Neural cell (in vitro differentiated cells): ENCODE measurements around the gene CRIP1. TPM values are rescaled to one million over a fixed set of nuclear protein-coding genes. Genes with fewer than 3 reads are reported as not detected.

Experiments
- H2AFZ ChIP-seq: fragments of 200-600, 300-800 bp; sonication (generic), shearing (Covaris generic); 2 replicates; pipeline ENCODE4 v1.6.0; 2014; ENCODE audit warnings: low read depth, mild to moderate bottlenecking, antibody characterized with exemption, low read length, moderate library complexity
- H3F3A ChIP-seq: fragments of 200-600 bp; shearing (Covaris generic); 2 replicates; pipeline ENCODE4 v1.6.1; 2016; ENCODE audit warnings: mild to moderate bottlenecking, moderate library complexity, mixed read lengths, antibody characterized with exemption, low read length; ENCODE audit not compliant: insufficient read depth, poor library complexity, severe bottlenecking
- H3K27ac ChIP-seq: fragments of 200-600, 300-800 bp; sonication (generic), shearing (Covaris generic); 2 replicates; pipeline ENCODE4 v1.5.1; 2014; ENCODE audit warnings: mild to moderate bottlenecking, low read length, moderate library complexity
- H3K27me3 ChIP-seq: fragments of 300-800, 200-600 bp; sonication (generic), shearing (Covaris generic); 2 replicates; pipeline ENCODE4 v1.6.0; 2014; ENCODE audit warnings: mild to moderate bottlenecking, low read depth, low read length, moderate library complexity; ENCODE audit not compliant: insufficient read depth
- H3K36me3 ChIP-seq: fragments of 300-800, 200-600 bp; sonication (generic), shearing (Covaris generic); 2 replicates; pipeline ENCODE4 v1.5.1; 2014; ENCODE audit warnings: mild to moderate bottlenecking, antibody characterized with exemption, low read length, moderate library complexity; ENCODE audit not compliant: insufficient read depth
- H3K4me2 ChIP-seq: fragments of 300-800, 200-600 bp; sonication (generic), shearing (Covaris generic); 2 replicates; pipeline ENCODE4 v1.6.0; 2014; ENCODE audit warnings: mild to moderate bottlenecking, low read length
- H3K4me3 ChIP-seq: fragments of 300-800, 200-600 bp; sonication (generic), shearing (Covaris generic); 2 replicates; pipeline ENCODE4 v1.5.1; 2014; ENCODE audit warnings: mild to moderate bottlenecking, low read length, moderate library complexity
- H3K79me2 ChIP-seq: fragments of 200-600 bp; shearing (Covaris generic); replicated peaks from 2 replicates; pipeline ENCODE4 v1.6.0; 2014; ENCODE audit warnings: mild to moderate bottlenecking, low read length, moderate library complexity; ENCODE audit not compliant: insufficient read depth
- H3K9ac ChIP-seq: fragments of 300-800, 200-600 bp; sonication (generic), shearing (Covaris generic); 2 replicates; pipeline ENCODE4 v1.6.1; 2016; ENCODE audit warnings: mild to moderate bottlenecking, low read length, mixed read lengths
- H3K9me2 ChIP-seq: fragments of 200-600 bp; shearing (Covaris generic); 2 replicates; pipeline ENCODE4 v1.6.1; 2016; ENCODE audit warnings: mild to moderate bottlenecking, low read length, mixed read lengths; ENCODE audit not compliant: insufficient read depth
- H3K9me3 ChIP-seq: fragments of 200-600, 300-800 bp; sonication (generic), shearing (Covaris generic); 2 replicates; pipeline ENCODE4 v1.6.1; 2016; ENCODE audit warnings: mild to moderate bottlenecking, mixed run types, low read length, moderate library complexity, mixed read lengths
- H4K20me1 ChIP-seq: fragments of 200-600 bp; shearing (Covaris generic); 2 replicates; pipeline ENCODE4 v1.6.1; 2016; ENCODE audit warnings: mild to moderate bottlenecking, mixed run types; ENCODE audit not compliant: insufficient read depth
- EP300 ChIP-seq: fragments of 450-650 bp; conservative IDR thresholded peaks from 2 replicates; pipeline ENCODE4 v1.6.1; 2014; ENCODE audit warnings: antibody characterized with exemption, mild to moderate bottlenecking, moderate library complexity; ENCODE audit not compliant: poor library complexity, severe bottlenecking
- EZH2 ChIP-seq: fragments of 200-600, 300-800 bp; shearing (Covaris generic), sonication (generic); IDR thresholded peaks from 2 replicates; pipeline ENCODE4 v1.6.1; 2014; ENCODE audit warnings: antibody characterized with exemption, low read length, borderline replicate concordance, mild to moderate bottlenecking; ENCODE audit not compliant: insufficient read depth, poor library complexity, severe bottlenecking
- MXI1 ChIP-seq: fragments of 450-650 bp; conservative IDR thresholded peaks from 2 replicates; pipeline ENCODE4 v1.6.1; 2014; ENCODE audit warnings: antibody characterized with exemption, mild to moderate bottlenecking; ENCODE audit not compliant: poor library complexity, severe bottlenecking
- POLR2AphosphoS5 ChIP-seq: IDR thresholded peaks from 2 replicates; pipeline ENCODE4 v1.6.1; 2012
- RAD21 ChIP-seq: fragments of 450-650 bp; conservative IDR thresholded peaks from 2 replicates; pipeline ENCODE4 v1.6.1; 2014; ENCODE audit warnings: antibody characterized with exemption, mild to moderate bottlenecking, moderate library complexity
- SMC3 ChIP-seq: fragments of 450-650 bp; conservative IDR thresholded peaks from 2 replicates; pipeline ENCODE4 v1.6.1; 2014; ENCODE audit warnings: antibody characterized with exemption, mild to moderate bottlenecking, moderate library complexity; ENCODE audit not compliant: poor library complexity
- TAF1 ChIP-seq: IDR thresholded peaks from 2 replicates; pipeline ENCODE4 v1.6.1; 2012; ENCODE audit warnings: low read depth
- polyA plus RNA-seq: library from polyadenylated mRNA; depleted of rRNA; stranded (reverse); fragments of >200 nt; gene quantifications from 2 replicates; pipeline ENCODE4 v1.2.3, GENCODE V29; 2014
- TF ChIP-seq, protein P1 (sequence below): fragments of 450-650 bp; IDR thresholded peaks from 2 replicates; pipeline ENCODE4 v1.5.1; 2014; ENCODE audit warnings: antibody characterized with exemption, mild to moderate bottlenecking, moderate library complexity; ENCODE audit not compliant: poor library complexity, severe bottlenecking

The CRIP1 gene
- polyA plus RNA-seq, 1 donor from 2014 or later = 0.58 TPM

DNA sequence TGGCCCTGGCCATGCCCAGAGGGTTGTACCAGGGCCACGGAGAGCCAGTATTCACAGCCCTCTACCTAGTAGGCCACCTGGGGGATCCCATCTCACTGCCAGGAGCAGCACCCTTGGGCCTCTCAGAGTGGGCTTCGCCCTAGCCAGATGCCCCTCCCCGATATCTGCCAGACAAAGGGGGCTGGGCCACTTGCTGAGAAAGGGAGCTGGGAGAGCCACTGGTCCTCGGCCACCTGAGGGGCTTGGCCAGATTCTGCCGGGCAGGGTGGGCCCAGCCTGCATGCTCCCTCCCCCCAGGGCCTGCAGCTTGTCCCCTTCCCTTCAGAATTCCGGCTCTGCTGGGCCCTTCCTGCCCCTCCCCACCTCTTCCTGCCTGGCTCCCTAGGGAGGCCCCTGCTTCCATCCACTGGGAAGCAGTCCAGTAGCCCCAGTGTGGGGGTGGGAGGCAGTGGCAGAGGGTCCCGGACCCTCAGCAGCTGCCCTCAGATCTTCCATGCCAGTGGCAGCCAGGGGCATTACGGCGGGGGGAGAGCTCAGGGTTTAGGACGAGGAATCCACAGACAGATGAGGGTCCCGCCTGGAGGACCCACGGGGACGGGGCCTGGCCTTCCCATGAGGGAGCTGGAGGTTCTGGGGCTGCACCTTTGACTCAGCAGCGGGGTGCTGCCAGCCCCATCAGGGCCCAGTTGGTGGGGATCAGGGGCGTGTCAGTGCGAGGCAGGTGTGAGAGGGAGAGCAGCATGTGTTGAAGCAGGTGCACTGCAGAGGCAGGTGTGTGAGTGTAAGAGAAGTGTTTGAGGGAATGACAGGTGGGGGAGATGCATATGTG is 9.6 kb upstream of the CRIP1 start:
- H3K4me2 ChIP-seq = peak overlapping the region; percentile 82
- H3K4me3 ChIP-seq = peak overlapping the region; percentile 96
- TF ChIP-seq EZH2 (no peak), RAD21 (no peak), EP300 (no peak), POLR2AphosphoS5 (no peak)
- no peaks in the 10 kb centered on the region for H3K9me2 ChIP-seq
- H2AFZ ChIP-seq = no peak overlapping the region
- no peaks in the 10 kb centered on the region for H3F3A ChIP-seq
- no peak overlapping the region for H3K27ac ChIP-seq
- no peaks in the 10 kb centered on the region for H4K20me1 ChIP-seq
- peaks cover 28% of the 10 kb centered on the region for H3K79me2 ChIP-seq
- H3K36me3 ChIP-seq = no peaks in the 10 kb centered on the region
- no peaks in the 10 kb centered on the region for H3K9me3 ChIP-seq
- peak overlapping the region; percentile 87 for H3K9ac ChIP-seq
- H3K27me3 ChIP-seq = no peaks in the 10 kb centered on the region

DNA sequence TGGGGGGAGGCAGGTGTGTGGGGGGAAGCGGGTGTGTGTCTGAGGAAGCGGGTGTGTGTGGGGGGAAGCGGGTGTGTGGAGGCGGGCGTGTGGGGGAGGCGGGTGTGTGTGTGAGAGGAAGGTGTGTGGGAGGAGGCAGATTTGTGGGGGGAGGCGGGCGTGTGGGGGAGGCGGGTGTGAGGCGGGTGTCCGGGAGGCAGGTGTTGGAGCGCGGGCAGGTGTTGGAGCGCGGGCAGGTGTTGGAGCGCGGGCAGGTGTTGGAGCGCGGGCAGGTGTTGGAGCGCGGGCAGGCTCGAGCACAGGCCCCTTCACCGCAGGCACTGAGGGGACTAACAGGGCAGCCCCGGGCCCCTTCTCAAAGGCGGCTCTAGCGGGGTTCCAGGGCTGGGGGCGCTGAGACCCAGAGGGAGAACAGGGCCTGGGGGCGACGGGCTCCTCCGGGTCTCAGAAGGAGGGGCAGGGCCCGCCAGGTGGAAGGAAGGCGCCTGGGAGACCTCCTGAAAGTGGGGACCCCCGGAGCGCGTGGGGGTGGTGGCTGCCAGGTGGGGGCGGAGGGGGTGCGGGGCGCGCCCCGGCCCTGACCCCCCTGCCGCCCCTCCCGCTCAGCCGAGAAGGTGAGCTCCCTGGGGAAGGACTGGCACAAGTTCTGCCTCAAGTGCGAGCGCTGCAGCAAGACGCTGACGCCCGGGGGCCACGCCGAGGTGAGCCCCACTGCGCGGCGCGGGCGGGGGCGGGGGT is 8.9 kb upstream of the CRIP1 start:
- Histone ChIP-seq H2AFZ (no peak overlapping the region), H4K20me1 (no peaks in the 10 kb centered on the region), H3K27me3 (no peaks in the 10 kb centered on the region), H3K36me3 (no peaks in the 10 kb centered on the region), H3F3A (no peaks in the 10 kb centered on the region), H3K27ac (no peak overlapping the region), H3K9me3 (no peaks in the 10 kb centered on the region), H3K79me2 (peaks cover 28% of the 10 kb centered on the region), H3K9ac (peak overlapping the region; percentile 5), H3K4me3 (peak overlapping the region; percentile 96), H3K9me2 (no peaks in the 10 kb centered on the region), H3K4me2 (no peak overlapping the region)
- no peak for TF ChIP-seq MXI1
- TF ChIP-seq RAD21 = no peak
- TF ChIP-seq POLR2AphosphoS5 = peak; percentile 17
- no peak for TF ChIP-seq EP300

DNA sequence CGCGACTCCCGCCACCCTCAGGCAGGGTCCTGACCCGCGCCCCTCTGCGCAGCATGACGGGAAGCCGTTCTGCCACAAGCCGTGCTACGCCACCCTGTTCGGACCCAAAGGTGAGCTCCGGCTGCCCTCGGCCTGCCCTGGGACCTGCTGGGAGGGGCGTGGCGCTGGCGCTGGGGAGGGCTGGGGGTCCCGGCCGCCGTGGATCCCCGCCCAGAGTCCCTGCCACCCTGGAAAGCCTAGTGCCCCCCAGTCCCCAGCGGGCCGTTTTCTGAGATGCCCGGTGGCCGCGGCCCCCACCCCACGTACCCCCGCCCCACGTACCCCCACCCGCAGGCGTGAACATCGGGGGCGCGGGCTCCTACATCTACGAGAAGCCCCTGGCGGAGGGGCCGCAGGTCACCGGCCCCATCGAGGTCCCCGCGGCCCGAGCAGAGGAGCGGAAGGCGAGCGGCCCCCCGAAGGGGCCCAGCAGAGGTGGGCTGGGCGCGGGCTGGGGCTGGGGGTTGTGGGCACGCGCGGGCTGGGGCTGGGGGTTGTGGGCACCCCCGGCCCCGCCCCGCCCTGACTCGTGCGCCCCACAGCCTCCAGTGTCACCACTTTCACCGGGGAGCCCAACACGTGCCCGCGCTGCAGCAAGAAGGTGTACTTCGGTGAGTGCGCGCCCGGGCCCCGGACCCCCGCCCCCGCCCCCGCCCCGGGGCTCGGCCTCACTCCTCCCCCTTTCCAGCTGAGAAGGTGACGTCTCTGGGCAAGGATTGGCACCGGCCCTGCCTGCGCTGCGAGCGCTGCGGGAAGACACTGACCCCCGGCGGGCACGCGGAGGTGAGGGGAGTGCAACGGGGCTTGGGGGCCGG is 8.1 kb upstream of the CRIP1 start:
- TF ChIP-seq SMC3 = no peak
- TF ChIP-seq, protein P1, sequence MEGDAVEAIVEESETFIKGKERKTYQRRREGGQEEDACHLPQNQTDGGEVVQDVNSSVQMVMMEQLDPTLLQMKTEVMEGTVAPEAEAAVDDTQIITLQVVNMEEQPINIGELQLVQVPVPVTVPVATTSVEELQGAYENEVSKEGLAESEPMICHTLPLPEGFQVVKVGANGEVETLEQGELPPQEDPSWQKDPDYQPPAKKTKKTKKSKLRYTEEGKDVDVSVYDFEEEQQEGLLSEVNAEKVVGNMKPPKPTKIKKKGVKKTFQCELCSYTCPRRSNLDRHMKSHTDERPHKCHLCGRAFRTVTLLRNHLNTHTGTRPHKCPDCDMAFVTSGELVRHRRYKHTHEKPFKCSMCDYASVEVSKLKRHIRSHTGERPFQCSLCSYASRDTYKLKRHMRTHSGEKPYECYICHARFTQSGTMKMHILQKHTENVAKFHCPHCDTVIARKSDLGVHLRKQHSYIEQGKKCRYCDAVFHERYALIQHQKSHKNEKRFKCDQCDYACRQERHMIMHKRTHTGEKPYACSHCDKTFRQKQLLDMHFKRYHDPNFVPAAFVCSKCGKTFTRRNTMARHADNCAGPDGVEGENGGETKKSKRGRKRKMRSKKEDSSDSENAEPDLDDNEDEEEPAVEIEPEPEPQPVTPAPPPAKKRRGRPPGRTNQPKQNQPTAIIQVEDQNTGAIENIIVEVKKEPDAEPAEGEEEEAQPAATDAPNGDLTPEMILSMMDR = no peak
- no peak for TF ChIP-seq EP300
- TF ChIP-seq MXI1 = no peak
- TF ChIP-seq POLR2AphosphoS5 = no peak
- TF ChIP-seq RAD21 = no peak
- TF ChIP-seq TAF1 = no peak
- TF ChIP-seq EZH2 = no peak
- H3K4me2 ChIP-seq = no peak overlapping the region
- no peaks in the 10 kb centered on the region for H3F3A ChIP-seq
- no peak overlapping the region for H2AFZ ChIP-seq
- H3K9me2 ChIP-seq = no peaks in the 10 kb centered on the region
- H3K9me3 ChIP-seq = no peaks in the 10 kb centered on the region
- H3K79me2 ChIP-seq = peaks cover 28% of the 10 kb centered on the region
- no peak overlapping the region for H3K27ac ChIP-seq
- peak overlapping the region; percentile 45 for H3K4me3 ChIP-seq
- H3K9ac ChIP-seq = peak overlapping the region; percentile 5
- no peaks in the 10 kb centered on the region for H3K27me3 ChIP-seq
- H3K36me3 ChIP-seq = no peaks in the 10 kb centered on the region
- no peaks in the 10 kb centered on the region for H4K20me1 ChIP-seq
